GM10266 (cell line): ENCODE measurements around the gene ALKBH1.
"Not testable (repeated sequence)": the region's sequence is repeated elsewhere in the genome, so short reads cannot be mapped to it uniquely, and the experiment has no call there.

Experiments
- DNase-seq: peaks from one replicate; pipeline ENCODE4 v3.0.0; 2012; ENCODE audit errors: extremely low spot score
- CTCF ChIP-seq: IDR thresholded peaks from 2 replicates; pipeline ENCODE4 v1.5.1; 2012; ENCODE audit warnings: mild to moderate bottlenecking, low read depth; ENCODE audit not compliant: control insufficient read depth, insufficient read depth; ENCODE audit errors: missing control alignments

ALKBH1 gene

GRCh38 chr14:77707724-77708408, at the start of gene ALKBH1, which contains the start of gene SLIRP:
Gene ALKBH1, minus strand, starts transcription at chr14:77708023. Its CDS starts 19 bp downstream, at chr14:77708004.
Gene SLIRP, plus strand, starts transcription at chr14:77708103. Its CDS starts 9 bp downstream, at chr14:77708112.
- DNase-seq = peak; percentile 86
- no peak for TF ChIP-seq CTCF

- TF ChIP-seq CTCF = no peak
- no peak for DNase-seq
These were observed 45.1 kb upstream of the ALKBH1 start for GRCh38 chr14:77752799-77753516.

- DNase-seq = no peak
These were observed 44.4 kb upstream of the ALKBH1 start for GRCh38 chr14:77752266-77752665.

GRCh38 chr14:77747425-77747824, 39.6 kb upstream of the ALKBH1 start:
- not testable (repeated sequence) for DNase-seq

More at GRCh38 chr14:77752266-77752665, 44.4 kb upstream of the ALKBH1 start:
- TF ChIP-seq CTCF = no peak

GRCh38 chr14:77746064-77746702, 38.4 kb upstream of the ALKBH1 start:
- no peak for TF ChIP-seq CTCF
- no peak for DNase-seq

GRCh38 chr14:77741438-77741837, 33.6 kb upstream of the ALKBH1 start:
- DNase-seq = no peak
- TF ChIP-seq CTCF = no peak

- TF ChIP-seq CTCF = no peak
- no peak for DNase-seq
These were observed 30.9 kb upstream of the ALKBH1 start for GRCh38 chr14:77738559-77739250.
